GM20000 (cell line): ENCODE measurements around the gene ADO.

Experiments used
- DNase-seq: peaks from one replicate; pipeline ENCODE4 v3.0.0; 2012; ENCODE audit warnings: low spot score
- TF ChIP-seq, protein P1 (sequence below): IDR thresholded peaks from 2 replicates; pipeline ENCODE4 v1.5.1; 2012; ENCODE audit warnings: mild to moderate bottlenecking, control low read depth; ENCODE audit errors: extremely low read depth, missing control alignments

ADO gene

DNA sequence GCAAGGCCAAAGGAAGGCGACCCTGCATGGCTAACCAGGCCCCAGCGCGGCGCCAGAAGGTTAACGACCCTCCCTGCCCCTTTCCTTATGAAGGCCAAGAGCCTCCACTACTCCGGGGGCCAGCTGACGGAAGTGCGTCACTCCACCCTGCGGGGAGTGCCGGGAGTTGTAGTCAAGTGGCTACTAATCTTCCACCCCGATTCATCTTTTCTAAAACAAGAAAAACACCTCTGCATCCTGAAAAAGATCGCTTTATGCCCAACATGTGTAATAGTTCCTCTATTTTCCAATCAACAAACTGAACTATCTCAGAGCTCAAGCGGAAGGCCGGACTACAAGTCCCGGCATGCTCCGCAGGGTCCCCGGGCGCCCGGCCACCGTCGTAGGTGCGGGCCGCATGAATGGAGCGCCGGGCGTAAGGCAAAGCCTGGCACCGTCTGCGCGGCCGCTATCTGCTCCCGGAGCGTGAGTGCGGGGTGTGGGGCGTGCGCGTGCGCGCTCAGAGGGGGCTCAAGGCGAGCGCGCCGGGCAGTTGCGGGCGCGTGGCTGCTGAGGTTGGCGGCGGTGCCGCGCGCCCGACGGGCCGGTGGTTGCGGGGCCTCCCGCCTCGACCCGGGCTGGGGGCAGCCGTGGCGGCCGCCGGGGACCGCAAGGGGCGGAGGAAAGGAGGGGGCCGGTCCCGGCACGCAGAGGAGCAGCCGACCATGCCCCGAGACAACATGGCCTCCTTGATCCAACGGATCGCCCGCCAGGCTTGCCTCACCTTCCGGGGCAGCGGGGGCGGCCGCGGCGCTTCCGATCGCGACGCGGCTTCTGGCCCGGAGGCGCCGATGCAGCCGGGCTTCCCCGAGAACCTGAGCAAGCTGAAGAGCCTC is at the start of gene ADO:
Gene ADO (plus strand): TSS at position 365 of the 875 bp plus-strand sequence. CDS start 340 bp downstream, at position 705.
- DNase-seq, result peak; percentile 90
- TF ChIP-seq, protein P1, sequence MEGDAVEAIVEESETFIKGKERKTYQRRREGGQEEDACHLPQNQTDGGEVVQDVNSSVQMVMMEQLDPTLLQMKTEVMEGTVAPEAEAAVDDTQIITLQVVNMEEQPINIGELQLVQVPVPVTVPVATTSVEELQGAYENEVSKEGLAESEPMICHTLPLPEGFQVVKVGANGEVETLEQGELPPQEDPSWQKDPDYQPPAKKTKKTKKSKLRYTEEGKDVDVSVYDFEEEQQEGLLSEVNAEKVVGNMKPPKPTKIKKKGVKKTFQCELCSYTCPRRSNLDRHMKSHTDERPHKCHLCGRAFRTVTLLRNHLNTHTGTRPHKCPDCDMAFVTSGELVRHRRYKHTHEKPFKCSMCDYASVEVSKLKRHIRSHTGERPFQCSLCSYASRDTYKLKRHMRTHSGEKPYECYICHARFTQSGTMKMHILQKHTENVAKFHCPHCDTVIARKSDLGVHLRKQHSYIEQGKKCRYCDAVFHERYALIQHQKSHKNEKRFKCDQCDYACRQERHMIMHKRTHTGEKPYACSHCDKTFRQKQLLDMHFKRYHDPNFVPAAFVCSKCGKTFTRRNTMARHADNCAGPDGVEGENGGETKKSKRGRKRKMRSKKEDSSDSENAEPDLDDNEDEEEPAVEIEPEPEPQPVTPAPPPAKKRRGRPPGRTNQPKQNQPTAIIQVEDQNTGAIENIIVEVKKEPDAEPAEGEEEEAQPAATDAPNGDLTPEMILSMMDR, result no peak

DNA sequence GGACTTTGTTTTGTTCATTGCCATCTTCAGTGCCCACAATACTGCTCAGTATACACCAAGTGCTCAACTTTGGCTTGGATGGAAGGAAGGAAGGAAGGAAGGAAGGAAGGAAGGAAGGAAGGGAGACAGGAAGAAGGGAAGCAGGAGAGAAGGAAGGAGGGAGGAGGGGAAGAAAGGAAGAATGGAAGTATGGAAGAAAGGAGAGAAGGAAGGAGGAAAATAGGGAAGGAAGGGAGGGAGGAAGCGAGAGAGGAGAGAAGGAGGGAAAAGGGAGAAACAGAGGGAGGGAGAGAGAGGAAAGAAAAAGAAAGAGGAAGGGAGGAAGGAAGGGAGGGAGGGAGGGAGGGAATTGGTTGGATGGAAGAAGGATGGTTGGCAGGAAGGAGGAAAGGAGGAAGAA is 49.6 kb upstream of the ADO start:
- DNase-seq, result no peak
- TF ChIP-seq, protein P1, result no peak

DNA sequence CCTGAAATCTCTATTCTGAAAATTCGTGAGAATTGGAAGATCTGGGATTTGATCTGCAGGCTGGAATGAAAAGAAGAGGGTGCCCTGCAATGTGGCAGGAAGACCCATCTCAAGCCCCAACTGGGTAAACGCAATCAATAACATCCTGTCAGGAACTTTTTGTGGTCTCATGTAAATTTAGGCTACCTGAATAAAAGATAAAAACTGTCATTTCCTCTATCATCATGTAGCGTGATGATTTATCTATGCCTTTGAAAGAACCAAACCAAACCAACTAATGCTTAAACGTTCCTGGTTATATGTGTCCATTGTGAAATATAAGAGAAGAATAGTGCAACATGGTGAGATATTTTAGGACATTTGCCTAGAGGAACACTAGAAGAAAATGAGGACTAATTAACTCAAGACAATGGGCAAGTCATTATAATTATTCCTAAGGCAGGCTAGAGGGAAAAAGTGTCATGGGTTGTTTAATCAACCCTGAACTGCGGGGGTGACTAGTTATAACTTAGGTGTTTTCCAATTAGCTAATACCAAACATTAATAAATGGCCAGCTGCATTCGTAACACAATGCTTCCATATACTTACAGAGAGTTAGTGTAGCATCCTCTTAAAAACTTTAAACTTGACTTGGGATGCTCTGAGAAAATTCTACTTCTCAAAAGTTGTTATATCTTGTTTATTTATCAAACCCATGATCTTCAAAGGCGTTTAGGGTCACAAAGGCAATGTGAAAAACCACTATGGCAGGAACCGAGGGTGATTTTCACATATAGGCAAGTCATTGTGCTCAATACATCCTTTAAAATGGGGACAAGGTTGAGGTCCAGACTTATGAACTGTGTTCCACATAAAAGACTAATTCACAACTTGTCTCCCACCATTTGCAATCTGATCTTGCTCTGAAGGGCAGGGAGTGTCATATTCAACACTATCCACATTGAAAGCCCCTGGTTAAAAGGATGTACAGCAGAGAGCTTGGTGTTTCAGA is 48.6 kb upstream of the ADO start:
- peak; percentile 19 for DNase-seq

DNA sequence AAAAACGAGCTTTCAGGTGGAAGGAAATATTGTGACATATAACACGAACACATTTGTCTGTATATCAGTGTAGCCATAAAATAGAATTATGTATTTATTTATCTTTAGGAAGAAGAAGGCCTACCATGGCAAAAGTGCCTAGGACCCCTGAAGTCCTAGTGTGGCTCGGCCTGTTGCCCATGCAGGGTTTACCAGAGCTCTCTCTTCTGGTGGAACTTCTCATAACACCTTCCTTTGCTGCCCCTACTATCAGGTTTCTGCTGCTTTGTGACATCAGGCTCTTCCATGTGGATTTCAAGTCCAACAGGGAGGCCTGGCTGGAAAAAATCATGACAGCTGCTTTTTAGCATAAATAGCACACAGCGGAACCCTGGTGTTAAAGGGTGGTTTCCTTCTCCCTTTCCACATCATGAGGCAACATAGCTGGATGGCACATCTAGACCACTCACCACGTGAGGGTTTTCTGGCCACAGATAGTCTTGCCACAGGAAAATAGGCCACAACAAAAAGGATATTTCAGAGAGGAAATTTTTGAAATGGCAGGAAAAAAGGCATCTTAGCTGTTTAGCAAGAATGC is 44.8 kb upstream of the ADO start:
- TF ChIP-seq, protein P1, result no peak
- no peak for DNase-seq

More for the DNA sequence above, 48.6 kb upstream of the ADO start:
- TF ChIP-seq, protein P1, result no peak

DNA sequence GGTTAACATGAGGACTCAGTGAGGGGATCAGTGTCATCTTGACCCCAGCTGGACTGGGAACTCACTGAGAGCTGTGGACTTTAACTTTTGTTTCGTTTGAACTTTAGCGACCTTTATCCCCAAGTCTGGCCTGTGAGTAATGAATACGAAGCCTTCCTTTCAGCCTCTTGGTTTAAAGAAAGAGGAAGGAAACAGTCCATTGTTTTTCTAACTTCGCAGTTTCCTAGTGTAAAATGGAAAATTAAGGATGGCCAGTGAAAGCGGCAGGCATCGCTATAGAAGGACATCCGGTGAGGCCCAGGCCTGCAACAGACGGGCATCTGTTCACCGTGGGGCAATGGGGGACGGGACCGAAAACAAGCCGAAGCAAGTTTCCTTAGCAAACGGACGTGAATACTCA is 44.1 kb upstream of the ADO start:
- no peak for DNase-seq

DNA sequence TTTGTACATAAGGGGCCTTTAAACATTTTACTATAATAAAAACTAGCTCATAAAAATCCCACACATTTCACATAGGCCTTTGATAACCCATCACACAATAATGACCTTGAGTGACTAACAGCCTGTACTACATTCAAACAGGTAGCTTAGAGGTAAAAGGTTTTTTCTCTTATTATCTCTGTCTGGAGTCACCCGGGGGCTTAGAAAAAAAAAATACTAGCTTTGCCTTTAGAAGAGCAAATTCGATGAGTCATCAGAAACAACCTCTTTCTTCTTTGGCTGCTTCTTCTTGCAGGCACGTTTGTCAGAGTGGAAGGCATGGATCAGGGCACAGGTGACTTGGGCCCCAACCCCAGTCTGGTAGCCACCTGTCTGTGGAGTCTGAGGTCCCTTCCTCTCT is 43.4 kb upstream of the ADO start:
- TF ChIP-seq, protein P1, result no peak
- no peak for DNase-seq

More for the DNA sequence above, 44.1 kb upstream of the ADO start:
- TF ChIP-seq, protein P1, result no peak
